Hepatocyte (in vitro differentiated cells): ENCODE measurements around the gene CRTC2.

Experiments
- CTCF ChIP-seq: fragments of 200-600 bp; sonication (generic); IDR thresholded peaks from 2 replicates; pipeline ENCODE4 v1.5.1; 2016; ENCODE audit warnings: antibody characterized with exemption, mild to moderate bottlenecking; ENCODE audit not compliant: poor library complexity
- EZH2 ChIP-seq: fragments of 200-600 bp; sonication (generic); IDR thresholded peaks from 2 replicates; pipeline ENCODE4 v1.6.1; 2016; ENCODE audit warnings: antibody characterized with exemption, mild to moderate bottlenecking, borderline replicate concordance
- EZH2phosphoT487 ChIP-seq: fragments of 200-600 bp; sonication (generic); IDR thresholded peaks from one replicate; pipeline ENCODE4 v1.6.1; 2018; ENCODE audit warnings: antibody characterized with exemption, mild to moderate bottlenecking, low read depth, moderate library complexity; ENCODE audit not compliant: unreplicated experiment, severe bottlenecking

GRCh38 chr1:153976819-153977249 is 18.4 kb upstream of the CRTC2 start:
- no peak for TF ChIP-seq CTCF
- TF ChIP-seq EZH2, result no peak
- no peak for TF ChIP-seq EZH2phosphoT487
